GM18519 (cell line): ENCODE measurements around the gene B9D2.
"Not testable (repeated sequence)": the region's sequence is repeated elsewhere in the genome, so short reads cannot be mapped to it uniquely, and the experiment has no call there.

Experiments used
- ATAC-seq: cut with Tn5 transposase; IDR thresholded peaks from one replicate; pipeline ENCODE4 v1.9.1; 2021; ENCODE audit warnings: mild to moderate bottlenecking, moderate library complexity; ENCODE audit not compliant: unreplicated experiment, low FRiP score

The B9D2 gene

GRCh38 chr19:41392775-41393174 is 28.8 kb upstream of the B9D2 start:
- no peak for ATAC-seq

- no peak for ATAC-seq
These were observed 27.7 kb upstream of the B9D2 start for GRCh38 chr19:41391618-41392017.

DNA sequence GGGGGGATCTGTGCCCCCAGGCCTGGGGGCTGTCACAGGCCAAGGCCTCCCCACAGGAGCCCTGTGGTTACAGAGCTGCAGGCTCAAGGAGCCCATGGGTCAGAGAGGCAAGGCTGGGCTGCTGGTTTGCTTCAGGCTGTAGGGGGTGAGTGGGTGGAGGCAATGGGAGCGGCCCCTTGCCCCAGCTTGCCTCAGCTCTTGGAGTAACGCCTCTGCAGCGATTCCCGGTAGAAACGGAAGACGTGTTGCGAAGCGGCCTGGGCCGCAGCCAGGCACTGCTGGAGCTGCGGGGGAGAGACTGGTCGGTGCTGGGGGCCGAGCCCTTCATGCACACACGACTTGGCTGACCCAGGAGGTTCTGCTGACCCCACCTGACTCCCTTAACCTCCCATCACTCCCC is 22.5 kb upstream of the B9D2 start:
- ATAC-seq, result no peak

DNA sequence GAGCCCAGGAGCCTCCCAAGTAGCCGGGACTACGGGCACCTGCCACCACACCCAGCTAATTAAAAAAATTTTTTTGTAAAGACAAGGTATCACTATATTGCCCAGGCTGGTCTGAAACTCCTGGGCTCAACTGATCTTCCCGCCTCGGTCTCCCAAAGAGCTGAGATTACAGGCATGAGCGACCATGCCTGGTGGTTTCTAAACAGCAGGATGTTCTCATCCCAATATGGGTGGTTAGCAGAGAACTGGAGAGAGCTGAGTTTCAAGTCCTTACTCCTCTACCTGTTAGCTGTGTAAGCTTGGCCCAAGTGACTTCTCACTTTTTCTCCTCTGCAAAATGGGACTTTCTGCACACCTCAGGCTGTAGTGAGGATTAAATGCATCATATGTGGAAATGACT is 20.4 kb upstream of the B9D2 start:
- no peak for ATAC-seq

DNA sequence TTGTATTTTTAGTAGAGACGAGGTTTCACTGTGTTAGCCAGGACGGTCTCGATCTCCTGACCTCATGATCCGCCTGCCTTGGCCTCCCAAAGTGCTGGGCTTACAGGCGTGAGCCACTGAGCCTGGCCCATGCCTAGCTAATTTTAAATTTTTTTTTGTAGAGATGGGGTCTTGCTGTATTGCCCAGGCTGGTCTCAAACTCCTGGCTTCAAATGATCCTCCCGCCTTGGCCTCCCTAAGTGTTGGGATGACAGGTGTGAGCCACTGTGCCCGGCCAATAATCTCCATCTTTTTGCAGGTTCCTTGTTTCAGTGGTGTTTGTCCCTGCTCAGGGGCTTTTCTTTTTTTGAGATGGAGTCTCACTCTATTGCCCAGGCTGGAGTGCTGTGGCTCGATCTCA is 17.6 kb upstream of the B9D2 start:
- not testable (repeated sequence) for ATAC-seq

GRCh38 chr19:41377977-41378709 is 14.2 kb upstream of the B9D2 start:
- no peak for ATAC-seq

DNA sequence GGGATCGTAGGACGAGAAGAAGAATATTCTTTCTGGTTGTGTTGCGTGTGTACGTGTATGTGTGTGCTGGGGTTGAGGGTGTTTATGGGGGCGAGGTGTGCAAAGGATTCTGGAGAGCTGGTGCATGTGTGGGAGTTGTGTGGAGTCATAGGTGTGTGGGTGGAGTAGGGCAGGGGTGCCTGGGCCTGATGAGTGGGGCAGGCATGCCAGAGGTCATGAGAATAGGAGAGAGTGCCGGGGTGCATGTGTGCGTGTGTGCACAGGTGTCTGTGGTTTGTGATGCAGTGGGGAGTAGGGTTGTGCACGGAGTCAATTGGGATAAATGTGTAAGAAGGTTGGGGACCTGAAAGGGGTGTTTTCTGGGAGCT is 13.0 kb upstream of the B9D2 start:
- no peak for ATAC-seq

- ATAC-seq, result no peak
These were observed 12.5 kb upstream of the B9D2 start, which contains the start of gene TMEM91 for GRCh38 chr19:41376241-41376997. Gene TMEM91 (plus strand): TSS chr19:41376533. CDS start chr19:41378310, 1,777 bp downstream.

- no peak for ATAC-seq
These were observed 10.0 kb upstream of the B9D2 start for GRCh38 chr19:41373993-41374392.

- no peak for ATAC-seq
These were observed 8.6 kb upstream of the B9D2 start for GRCh38 chr19:41372501-41372900.

DNA sequence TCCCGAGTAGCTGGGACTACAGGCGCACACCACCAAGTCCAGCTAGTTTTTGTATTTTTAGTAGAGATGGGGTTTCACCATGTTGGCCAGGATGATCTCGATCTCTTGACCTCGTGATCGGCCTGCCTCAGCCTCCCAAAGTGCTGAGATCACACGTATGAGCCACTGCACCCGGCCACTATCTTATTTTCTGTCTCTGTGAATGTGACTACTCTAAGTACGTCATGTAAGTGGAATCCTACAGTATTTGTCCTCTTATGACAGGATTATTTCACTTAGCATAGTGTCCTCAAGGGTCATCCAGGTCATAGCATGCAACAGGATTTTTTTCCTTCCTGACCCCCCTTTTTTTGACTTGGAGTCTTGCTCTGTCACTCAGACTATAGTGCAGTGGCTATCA is 7.6 kb upstream of the B9D2 start:
- ATAC-seq, result no peak

GRCh38 chr19:41371119-41371518 is 7.2 kb upstream of the B9D2 start:
- not testable (repeated sequence) for ATAC-seq

GRCh38 chr19:41369769-41370168 is 5.8 kb upstream of the B9D2 start:
- no peak for ATAC-seq

GRCh38 chr19:41367848-41368301 is 3.9 kb upstream of the B9D2 start:
- no peak for ATAC-seq

GRCh38 chr19:41366089-41366488 is 2.1 kb upstream of the B9D2 start:
- ATAC-seq, result no peak

DNA sequence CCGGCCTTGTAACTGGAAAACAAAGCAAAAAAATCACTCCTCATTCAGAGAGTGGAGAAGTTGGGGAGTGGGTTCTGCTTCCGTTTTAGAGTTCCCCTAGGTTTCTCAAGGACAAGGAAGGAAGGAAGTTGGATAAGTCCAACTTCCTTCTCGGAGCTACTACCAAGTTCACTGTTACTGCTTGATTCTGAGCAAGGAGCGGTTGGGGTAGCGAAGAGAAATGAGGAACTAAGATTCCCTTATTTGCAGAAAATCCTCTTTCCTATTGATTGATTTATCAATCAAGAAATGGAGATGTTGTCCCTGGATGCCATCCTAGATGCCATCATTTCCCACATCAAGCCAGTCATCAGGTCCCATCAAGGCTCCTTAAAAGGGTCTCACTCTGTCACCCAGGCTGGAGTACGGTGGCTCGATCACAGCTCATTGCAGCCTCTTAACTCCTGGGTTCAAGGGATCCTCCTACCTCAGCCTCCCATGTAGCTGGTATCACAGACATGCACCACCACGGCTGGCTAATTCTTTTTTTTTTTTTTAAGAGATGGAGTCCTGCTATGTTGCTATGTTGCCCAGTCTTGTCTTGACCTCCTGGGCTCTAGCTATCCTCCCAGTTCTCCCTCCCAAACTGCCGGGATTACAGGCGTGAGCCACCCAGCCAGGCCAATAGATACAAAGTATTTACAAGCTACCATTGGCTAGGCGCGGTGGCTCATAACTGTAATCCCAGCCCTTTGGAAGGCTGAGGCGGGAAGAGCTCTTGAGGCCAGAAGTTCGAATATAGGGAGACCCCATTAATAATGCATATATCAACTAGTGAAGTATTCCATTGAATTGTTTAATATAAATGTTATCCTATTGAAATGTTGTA is 809 bp upstream of the B9D2 start:
- ATAC-seq, result no peak

GRCh38 chr19:41363371-41363752 is 587 bp downstream of the B9D2 start:
- ATAC-seq, result no peak

- ATAC-seq, result no peak
These were observed 1.7 kb downstream of the B9D2 start for GRCh38 chr19:41362143-41362847.

- no peak for ATAC-seq
These were observed 4.2 kb downstream of the B9D2 start for GRCh38 chr19:41359741-41360140.

- no peak for ATAC-seq
These were observed 6.2 kb downstream of the B9D2 start for GRCh38 chr19:41357746-41358145.
